Stimulated activated CD8-positive, alpha-beta memory T cell treated with anti-CD3 and anti-CD28 coated beads, Interleukin-7, amount 100 ng/mL, for 1 hour (primary cell): ENCODE results near the gene COX6B2.

Experiments used
- DNase-seq, 2 donors: peaks; one replicate each; pipeline ENCODE4 v3.0.0-alpha.2; 2020; ENCODE audit warnings: low read depth in 2 of 2

COX6B2 gene

DNA sequence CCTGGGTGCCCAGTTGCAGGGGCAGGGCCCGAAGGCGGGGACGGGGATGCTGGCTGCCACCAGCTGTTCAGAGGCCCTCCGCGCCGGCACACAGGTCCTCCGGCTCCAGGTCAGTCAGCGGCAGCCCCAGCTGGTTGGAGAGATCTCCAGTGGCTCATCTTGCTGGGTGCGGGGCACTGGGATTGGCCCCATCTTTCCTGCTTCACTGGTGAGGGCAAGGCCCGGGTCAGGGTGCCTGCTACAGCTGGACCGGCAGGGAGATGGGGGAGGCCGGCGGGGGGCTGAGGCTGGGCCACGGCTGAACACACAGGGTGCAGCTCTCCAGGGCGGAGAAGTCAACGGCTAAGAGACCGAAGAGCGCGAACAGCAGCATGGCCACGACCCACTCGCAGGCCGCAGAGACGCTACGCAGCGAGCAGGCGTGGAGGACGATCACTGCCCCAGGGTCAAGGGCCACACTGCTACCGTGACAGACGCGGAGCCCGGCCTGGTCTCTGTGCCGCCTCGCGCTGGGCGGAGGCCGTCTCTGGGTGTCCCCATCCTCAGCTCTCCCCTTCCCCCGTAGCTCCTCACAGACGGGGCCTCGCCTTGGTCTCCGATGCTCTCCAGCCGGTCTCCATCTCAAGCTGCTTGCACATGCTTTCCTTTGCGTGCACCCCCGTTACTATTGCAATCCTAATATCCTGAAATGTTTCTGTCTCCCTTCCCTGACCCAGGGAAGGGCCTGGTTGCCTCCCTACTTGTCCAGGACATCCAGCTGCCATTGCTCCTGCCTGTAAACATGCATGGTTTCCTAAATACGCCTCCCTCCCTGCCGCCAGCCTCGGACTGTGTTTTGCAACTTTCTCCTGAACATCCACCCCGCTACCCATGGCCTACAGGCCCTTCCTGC lies 41.7 kb downstream of the COX6B2 start:
- DNase-seq: no peak

DNA sequence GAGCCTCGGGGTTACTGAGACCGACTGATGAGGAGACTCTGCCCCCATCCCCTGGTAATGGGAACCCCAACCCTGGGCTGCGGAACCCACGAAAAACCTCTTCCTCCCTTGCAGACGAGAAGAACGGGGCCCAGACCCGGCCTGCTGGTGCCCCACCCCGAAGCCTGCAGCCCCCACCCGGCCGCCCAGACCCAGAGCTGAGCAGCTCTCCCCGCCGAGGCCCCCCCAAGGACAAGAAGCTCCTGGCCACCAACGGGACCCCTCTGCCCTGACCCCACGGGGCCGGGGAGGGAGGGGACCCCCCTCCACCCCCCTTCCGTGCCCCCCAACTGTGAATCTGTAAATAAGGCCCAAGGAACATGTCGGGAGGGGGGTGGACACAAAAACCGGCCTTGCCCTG lies 42.7 kb downstream of the COX6B2 start:
- no peak for DNase-seq

DNA sequence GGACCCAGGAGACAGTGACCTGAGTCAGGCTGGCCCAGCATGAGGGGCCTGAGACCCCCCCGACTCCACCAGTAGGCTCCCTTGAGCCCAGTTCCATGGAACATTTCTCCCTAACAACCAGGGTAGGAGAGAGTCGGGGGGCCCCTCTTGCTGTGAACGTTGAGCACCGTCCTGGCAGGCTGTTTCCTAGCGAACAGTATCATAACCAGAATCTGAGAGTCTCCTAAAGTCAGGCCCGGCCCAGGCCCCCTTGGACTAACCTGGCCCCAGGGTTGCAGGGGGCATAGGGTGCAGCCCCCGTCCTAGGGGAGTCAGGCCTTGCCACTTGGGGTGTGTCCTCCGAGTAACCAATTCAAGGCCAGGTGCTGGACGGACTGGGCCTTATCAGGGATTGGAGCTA lies 43.1 kb downstream of the COX6B2 start:
- DNase-seq: no peak

DNA sequence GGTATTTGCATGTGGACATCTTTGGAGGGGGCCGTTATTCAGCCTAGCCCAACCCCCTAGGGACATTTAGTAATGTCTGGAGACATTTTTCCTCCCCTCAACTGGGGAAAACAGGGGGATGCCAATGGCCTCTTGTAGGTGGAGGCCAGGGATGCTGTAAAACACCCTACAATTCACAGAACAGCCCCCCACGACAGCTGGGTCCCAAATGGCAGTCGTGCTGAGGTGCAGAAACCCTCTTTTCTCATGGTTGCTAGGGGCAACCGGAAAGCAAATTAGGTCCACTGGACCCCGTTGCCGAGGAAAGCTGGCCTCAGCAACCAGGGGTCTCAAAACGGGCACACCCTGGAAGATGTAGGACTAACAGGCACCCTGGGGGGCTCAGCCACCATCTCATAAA lies 44.0 kb downstream of the COX6B2 start:
- DNase-seq: no peak

DNA sequence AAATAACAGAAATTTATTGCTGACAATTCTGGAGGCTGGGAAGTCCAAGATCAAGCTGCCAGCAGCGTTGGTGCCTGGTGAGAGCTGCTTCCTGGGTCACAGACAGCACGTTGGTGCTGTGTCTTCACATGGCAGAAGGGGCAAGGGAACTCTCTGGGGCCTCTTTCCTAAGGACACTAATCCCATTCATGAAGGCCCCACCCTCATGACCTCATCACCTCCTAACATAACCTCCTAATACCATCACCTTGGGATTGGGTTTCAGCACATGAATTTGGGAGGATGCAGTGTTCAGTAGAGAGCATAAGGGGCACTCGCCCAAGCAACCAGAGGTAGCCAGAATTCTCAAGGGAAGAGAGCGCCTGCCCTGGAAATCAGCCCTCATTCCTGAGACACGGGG lies 45.1 kb downstream of the COX6B2 start:
- DNase-seq: no peak

DNA sequence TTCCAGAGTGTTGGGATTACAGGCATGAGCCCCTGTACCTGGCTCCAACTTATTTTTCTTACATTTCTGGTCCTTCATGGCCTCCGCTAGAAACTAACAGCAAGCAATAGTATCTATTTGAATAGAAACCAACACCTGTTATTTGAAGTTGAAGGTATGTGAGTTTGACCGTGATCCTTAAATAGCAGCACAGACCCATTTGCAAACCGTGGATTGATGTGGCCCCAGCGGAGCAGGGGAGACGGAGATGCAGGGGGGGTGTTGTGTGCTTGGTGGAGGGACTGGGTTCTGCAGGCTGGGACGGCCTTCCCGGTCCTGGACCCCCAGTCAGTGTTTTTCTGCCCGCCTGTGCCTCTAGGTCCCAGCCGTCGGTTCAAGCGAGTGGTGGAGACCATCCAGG lies 46.2 kb downstream of the COX6B2 start:
- DNase-seq: no peak

DNA sequence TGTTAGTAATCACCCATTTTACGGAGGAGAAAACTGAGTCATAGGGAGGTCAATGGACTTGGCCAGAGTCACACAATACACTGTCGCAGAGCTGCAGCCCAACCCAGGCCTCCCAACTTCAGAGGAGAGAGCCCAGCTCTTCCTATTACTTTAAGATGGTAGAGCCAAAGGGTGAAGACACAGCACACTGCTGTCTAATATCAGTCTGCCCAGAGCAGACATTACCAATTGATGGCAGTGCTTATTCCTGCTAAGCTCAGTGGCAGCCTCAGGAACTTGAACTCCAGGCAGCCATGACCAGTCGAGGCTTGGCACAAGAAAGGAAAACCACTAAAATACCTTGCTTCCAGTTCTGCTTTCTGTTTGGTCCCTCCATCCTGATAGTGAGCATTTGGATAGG lies 47.8 kb downstream of the COX6B2 start:
- DNase-seq: no peak

DNA sequence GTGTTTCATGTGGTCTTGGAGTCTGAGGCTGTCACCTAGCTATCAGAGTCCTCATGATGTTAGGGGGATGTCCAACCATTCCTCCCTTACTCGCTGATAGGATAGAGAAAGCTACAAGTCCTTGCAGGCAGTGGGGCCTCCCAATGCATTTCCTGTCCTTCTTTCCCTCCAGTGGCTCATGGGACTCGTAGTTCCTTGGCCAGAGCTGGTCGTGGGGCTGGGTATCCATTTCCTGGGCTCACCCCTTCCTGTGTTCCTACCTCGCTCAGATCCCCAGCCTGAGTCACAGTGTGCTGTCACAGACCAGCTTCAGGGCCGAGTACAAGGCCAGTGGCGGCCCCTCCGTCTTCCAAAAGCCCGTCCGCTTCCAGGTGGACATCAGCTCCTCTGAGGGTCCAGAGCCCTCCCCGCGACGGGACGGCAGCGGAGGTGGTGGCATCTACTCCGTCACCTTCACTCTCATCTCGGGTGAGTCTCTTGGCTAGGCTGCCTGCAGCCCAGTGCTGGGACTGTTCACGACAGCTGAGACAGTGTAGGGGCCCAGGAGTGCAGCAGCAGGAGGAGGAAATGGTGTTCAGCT lies 48.4 kb downstream of the COX6B2 start:
- DNase-seq: no peak

DNA sequence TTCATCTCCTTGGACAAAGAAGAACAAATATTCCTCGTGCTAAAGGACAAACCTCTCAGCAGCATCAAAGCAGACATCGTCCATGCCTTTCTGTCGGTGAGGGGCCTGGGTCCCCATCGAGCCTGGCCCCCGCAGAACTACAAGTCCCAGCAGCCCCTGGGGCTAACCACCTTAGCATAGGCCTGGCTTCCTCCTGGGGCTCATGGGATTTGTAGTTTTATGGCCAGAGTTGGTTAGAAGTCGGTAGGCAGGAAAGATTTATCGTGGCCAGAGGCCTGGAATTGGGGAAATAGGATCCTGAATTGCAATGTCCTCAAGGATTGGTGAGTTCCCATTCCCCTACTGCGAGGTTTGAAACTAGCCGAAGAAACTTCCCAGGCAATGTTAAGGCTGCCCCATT lies 49.0 kb downstream of the COX6B2 start:
- DNase-seq: peak in 1 of 2 donors; percentile 9

DNA sequence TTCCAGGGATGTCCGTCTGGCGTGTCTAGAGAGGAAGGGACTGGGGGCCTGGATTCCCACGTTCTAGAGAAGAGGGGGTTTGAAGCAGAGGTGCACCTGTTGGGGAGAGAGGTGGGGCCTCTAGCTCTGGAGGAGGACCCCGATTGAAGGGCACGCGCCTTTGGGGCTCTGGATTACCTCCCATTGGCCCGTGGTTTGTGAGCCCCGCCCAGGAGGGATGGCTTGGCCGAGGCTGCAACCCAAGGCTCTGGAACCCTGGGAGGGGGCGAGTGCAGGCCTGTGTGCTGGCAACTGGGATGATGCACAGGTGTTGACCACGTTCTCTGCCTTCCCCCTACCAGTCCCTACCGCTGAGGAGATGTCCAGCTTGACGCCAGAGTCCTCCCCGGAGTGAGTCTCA lies 49.5 kb downstream of the COX6B2 start:
- DNase-seq: no peak

DNA sequence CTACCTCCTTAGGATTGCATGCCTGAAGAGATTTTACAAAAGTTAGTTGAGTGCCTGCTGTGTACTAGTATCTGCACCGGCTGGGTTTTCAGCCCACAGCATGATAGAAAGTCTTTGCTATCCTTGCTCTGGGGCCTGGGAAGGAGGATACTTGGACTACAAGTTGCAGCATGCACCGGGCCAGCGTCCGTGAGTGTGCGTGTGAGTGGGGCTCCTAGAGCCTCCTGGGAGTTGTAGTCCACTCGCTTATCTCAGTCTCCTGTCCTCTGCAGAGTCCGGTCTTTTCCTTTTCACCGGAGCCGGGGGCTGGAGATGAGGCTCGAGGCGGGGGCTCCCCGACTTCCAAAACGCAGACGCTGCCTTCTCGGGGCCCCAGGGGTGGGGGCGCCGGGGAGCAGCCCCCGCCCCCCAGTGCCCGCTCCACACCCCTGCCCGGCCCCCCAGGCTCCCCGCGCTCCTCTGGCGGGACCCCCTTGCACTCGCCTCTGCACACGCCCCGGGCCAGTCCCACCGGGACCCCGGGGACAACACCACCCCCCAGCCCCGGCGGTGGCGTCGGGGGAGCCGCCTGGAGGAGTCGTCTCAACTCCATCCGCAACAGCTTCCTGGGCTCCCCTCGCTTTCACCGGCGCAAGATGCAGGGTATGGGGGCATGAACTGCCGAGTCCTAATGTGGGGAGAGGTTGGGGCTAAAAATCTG lies 50.1 kb downstream of the COX6B2 start:
- DNase-seq: no peak

DNA sequence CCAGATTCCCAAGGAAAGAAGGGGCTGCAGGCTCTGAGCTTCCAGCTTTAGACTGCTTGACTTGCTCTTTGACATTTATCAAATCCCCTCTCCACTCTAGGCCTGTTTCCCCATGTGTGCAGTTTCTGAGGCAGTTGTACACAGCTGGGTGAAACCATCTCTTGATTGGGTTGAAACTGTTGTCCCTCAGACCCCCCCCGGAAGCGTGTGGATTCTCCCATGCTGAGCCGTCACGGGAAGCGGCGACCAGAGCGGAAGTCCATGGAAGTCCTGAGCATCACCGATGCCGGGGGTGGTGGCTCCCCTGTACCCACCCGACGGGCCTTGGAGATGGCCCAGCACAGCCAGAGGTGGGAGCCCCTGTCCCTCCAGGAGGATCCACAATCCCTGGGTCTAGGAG lies 51.0 kb downstream of the COX6B2 start:
- DNase-seq: no peak

DNA sequence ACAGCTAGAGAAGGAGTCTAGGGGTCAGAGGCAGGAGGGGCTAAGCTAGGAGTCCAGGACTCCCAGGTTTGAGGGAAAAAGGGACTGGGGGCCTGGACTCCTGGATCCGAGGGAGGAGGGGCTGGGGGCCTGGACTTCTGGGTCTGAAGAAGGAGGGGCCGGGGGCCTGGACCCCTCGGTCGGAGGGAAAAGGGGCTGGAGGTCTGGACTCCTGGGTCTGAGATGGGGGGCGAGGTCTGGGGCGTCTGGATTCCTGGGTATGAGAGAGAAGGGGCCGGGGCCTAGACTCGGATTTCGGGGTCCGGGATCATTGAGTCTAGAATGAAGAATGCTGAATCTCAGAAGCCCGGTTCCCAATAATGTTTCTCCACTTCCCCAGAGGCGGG lies 52.2 kb downstream of the COX6B2 start:
- no peak for DNase-seq

DNA sequence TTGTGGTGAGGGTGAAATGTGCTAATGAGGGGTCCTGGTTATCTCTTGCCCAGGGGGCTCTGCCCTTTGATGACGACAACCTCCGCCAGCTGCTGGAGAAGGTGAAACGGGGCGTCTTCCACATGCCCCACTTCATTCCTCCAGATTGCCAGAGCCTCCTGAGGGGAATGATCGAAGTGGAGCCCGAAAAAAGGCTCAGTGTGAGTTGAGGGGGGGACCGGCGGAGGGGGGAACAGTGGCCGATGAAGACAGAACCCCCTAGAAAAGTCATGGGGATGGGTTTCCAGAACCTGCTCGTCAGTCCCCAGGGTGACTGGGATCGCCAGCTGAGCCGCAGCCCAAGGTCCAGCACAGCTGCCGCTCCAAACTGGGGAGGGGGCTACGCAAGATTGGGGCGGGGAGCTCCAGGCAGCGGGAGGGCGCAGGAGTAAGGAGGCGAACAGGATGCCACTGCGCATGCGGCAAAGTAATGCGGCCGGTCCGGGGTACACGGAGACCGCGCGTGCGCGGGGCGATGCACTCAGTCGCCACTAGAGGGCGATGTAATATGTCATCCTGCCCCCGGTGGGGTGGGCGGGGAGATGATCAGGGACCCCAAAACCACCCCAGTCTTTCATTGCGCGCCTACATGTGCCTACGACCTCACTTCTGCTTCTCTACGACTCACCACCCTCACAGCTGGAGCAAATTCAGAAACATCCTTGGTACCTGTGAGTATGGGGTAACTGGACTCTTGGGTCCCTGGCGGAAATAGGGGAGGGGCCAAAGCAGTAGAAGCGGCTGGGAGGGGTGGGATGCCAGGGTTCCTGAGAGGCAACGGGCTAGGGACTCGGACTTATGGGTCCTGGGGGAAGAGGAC lies 52.8 kb downstream of the COX6B2 start:
- peak; percentile 95 to 97 for DNase-seq

DNA sequence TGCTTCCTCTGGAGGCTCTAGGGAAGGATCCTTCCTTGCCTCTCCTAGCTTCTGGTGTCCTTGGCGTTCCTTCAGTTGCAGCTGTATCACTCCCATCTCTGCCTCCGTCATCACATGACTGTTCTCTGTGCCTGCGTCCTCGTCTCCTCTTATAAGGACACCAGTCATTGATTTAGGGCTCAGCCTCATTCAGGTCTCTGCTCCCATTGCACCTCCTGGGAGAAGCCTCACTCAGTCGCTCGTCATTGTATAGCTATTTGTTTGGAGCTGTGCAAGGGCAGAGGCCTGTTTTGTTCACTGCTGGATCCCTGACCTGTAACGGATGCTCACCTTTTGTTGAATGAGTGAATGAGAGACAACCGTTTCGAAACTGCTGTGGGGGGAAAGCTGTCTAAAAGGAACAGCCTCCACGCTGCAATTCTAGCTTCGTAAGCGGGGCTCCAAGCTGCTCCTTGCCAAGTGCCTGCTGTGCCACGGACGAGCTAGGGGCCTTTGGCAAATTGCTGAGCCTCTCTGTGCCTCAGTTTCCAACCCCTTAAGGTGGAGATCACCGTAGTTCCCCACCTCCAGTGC lies 53.5 kb downstream of the COX6B2 start:
- no peak for DNase-seq

DNA sequence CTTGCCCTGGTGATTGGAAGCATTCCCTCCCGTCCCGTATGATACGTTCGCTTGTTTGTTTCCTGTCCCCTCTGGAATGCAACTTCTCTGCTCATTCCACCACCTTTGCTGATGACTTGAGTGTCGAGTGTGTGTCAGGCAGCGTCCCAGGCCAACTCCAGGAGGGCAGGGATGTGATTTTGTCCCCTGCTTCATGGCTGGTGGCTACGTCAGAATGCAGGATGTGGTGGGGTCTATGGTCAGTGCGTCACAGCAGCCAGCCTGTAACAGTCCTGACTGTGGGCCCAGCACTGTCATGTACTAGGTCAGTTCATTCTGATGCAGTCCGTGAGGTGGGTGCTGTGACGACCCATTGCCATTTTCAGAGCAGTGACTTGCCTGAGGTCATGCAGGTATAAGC lies 54.5 kb downstream of the COX6B2 start:
- no peak for DNase-seq
